Endothelial cell (in vitro differentiated cells): Measurements from ENCODE around the gene SSTR5. TPM values are rescaled to one million over a fixed set of nuclear protein-coding genes. Genes with fewer than 3 reads are reported as not detected.

Experiments used
- DNase-seq: peaks from one replicate; pipeline ENCODE4 v3.0.0; 2021; ENCODE audit warnings: low spot score
- H3K27ac Mint-ChIP-seq: one replicate; pipeline ENCODE4 v1.8.0; 2021; ENCODE audit warnings: mixed read lengths, inconsistent platforms; ENCODE audit not compliant: unreplicated experiment
- H3K27me3 Mint-ChIP-seq: one replicate; pipeline ENCODE4 v1.8.0; 2021; ENCODE audit warnings: mild to moderate bottlenecking, moderate library complexity, mixed read lengths, inconsistent platforms; ENCODE audit not compliant: unreplicated experiment
- H3K36me3 Mint-ChIP-seq: one replicate; pipeline ENCODE4 v1.8.0; 2021; ENCODE audit warnings: mild to moderate bottlenecking, low read depth, mixed read lengths, inconsistent platforms; ENCODE audit not compliant: unreplicated experiment
- H3K4me1 Mint-ChIP-seq: one replicate; pipeline ENCODE4 v1.8.0; 2021; ENCODE audit warnings: mild to moderate bottlenecking, mixed read lengths, inconsistent platforms; ENCODE audit not compliant: unreplicated experiment
- H3K4me3 Mint-ChIP-seq: one replicate; pipeline ENCODE4 v1.8.0; 2021; ENCODE audit warnings: mild to moderate bottlenecking, mixed read lengths, inconsistent platforms; ENCODE audit not compliant: unreplicated experiment
- H3K9me3 Mint-ChIP-seq: one replicate; pipeline ENCODE4 v1.8.0; 2021; ENCODE audit warnings: mixed read lengths, inconsistent platforms; ENCODE audit not compliant: unreplicated experiment
- total RNA-seq: library from RNA; stranded (reverse); fragmentation: NEBNext Ultra II Directional; extraction: Animal tissue kit (Norgen Biotek cat#: 25700); gene quantifications from one replicate; pipeline ENCODE4 v1.2.1, GENCODE V29; 2021; ENCODE audit not compliant: unreplicated experiment
- TF ChIP-seq, protein P1 (sequence below): fragments of 200-600 bp; sonication (generic); IDR thresholded peaks from one replicate; pipeline ENCODE4 v1.5.0; 2021; ENCODE audit warnings: antibody characterized with exemption; ENCODE audit not compliant: unreplicated experiment

Gene SSTR5
- total RNA-seq, 1 donor from 2014 or later: not detected

- Mint-ChIP-seq H3K4me3 (no peak overlapping the region), H3K9me3 (no peaks in the 10 kb centered on the region), H3K4me1 (no peaks in the 10 kb centered on the region), H3K27me3 (no peaks in the 10 kb centered on the region), H3K36me3 (no peaks in the 10 kb centered on the region), H3K27ac (no peak overlapping the region)
- DNase-seq: no peak
- TF ChIP-seq, protein P1, sequence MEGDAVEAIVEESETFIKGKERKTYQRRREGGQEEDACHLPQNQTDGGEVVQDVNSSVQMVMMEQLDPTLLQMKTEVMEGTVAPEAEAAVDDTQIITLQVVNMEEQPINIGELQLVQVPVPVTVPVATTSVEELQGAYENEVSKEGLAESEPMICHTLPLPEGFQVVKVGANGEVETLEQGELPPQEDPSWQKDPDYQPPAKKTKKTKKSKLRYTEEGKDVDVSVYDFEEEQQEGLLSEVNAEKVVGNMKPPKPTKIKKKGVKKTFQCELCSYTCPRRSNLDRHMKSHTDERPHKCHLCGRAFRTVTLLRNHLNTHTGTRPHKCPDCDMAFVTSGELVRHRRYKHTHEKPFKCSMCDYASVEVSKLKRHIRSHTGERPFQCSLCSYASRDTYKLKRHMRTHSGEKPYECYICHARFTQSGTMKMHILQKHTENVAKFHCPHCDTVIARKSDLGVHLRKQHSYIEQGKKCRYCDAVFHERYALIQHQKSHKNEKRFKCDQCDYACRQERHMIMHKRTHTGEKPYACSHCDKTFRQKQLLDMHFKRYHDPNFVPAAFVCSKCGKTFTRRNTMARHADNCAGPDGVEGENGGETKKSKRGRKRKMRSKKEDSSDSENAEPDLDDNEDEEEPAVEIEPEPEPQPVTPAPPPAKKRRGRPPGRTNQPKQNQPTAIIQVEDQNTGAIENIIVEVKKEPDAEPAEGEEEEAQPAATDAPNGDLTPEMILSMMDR: no peak
Measured at GRCh38 chr16:1108299-1109252, 36.0 kb downstream of the SSTR5 start.

- Mint-ChIP-seq H3K36me3 (no peaks in the 10 kb centered on the region), H3K9me3 (no peaks in the 10 kb centered on the region), H3K4me1 (no peaks in the 10 kb centered on the region), H3K27ac (no peak overlapping the region), H3K27me3 (no peaks in the 10 kb centered on the region), H3K4me3 (no peak overlapping the region)
- no peak for DNase-seq
- TF ChIP-seq, protein P1: no peak
Measured at GRCh38 chr16:1109648-1110047, 37.1 kb downstream of the SSTR5 start.

- H3K36me3 Mint-ChIP-seq: no peaks in the 10 kb centered on the region
- TF ChIP-seq, protein P1: no peak
- H3K9me3 Mint-ChIP-seq: no peaks in the 10 kb centered on the region
- H3K4me3 Mint-ChIP-seq: no peak overlapping the region
- DNase-seq: no peak
- no peak overlapping the region for H3K27ac Mint-ChIP-seq
- peaks cover 2% of the 10 kb centered on the region for H3K27me3 Mint-ChIP-seq
- H3K4me1 Mint-ChIP-seq: no peaks in the 10 kb centered on the region
Measured at GRCh38 chr16:1112506-1113184, 40.1 kb downstream of the SSTR5 start.

DNA sequence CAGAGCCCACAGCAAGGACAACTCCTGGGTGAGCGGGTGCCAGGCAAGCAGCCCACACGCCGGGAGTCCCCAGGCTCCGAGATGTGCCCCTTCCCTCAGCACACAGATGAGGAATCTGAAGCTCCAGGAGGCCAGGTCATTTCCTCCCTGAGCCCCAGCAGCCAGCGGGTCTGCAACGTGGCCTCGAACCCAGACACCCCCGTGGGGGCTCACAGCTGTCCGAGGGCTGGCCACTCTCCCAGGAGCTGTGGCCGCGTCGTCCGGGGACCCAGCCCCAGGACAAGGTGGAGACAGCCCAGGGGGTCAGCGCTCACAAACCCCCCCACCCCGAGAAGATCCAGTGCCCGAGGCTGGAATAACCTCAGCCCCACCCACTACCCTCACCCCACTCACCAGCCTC is 40.9 kb downstream of the SSTR5 start:
- Mint-ChIP-seq H3K4me3 (no peak overlapping the region), H3K27ac (no peak overlapping the region), H3K36me3 (no peaks in the 10 kb centered on the region), H3K27me3 (peaks cover 2% of the 10 kb centered on the region), H3K4me1 (no peaks in the 10 kb centered on the region), H3K9me3 (no peaks in the 10 kb centered on the region)
- TF ChIP-seq, protein P1: no peak
- no peak for DNase-seq
